Right lobe of liver (tissue), 4 donors: ENCODE data around the gene CAMK1G.

Experiments used
- POLR2A ChIP-seq: fragments of 450-650 bp; IDR thresholded peaks from one replicate; pipeline ENCODE4 v1.6.1; 2017; ENCODE audit warnings: antibody characterized with exemption, mild to moderate bottlenecking
- TF ChIP-seq, protein P1 (sequence below), 4 donors: fragments of 200-600 bp in 3 of 4; fragments of 450-650 bp in 1 of 4; IDR thresholded peaks; one replicate each; pipeline versions ENCODE4 v1.5.1 to v1.8.0; 2016 to 2022; ENCODE audit warnings: antibody characterized with exemption in 4 of 4, mild to moderate bottlenecking in 2 of 4
- donor health status: DM: no; HTN: no; CAD: no.
- donor health status: DM: no; HTN: no; CAD: no.
- donor health status: DM: no; HTN: yes; CAD: no.

DNA sequence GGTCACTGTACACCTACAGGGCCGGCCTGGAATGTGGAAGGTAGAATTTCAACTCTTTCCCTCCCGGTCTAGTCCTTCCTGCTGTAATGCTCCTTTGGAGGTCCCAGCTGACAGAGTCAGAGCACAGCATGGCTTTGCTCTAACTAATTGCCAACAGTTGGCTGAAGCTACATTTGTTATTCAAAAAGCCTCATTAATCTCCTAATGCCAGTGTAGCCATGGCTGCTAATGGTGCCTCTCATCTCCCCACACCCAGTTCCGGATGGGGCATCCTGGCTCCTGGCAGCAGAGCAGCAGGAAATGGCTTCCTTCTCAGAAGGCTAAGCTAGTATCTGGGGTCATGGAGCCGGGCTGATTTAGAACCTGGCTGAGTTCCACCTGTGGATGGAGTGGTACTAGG, 18.7 kb upstream of the CAMK1G start:
- TF ChIP-seq POLR2A: no peak
- TF ChIP-seq, protein P1, sequence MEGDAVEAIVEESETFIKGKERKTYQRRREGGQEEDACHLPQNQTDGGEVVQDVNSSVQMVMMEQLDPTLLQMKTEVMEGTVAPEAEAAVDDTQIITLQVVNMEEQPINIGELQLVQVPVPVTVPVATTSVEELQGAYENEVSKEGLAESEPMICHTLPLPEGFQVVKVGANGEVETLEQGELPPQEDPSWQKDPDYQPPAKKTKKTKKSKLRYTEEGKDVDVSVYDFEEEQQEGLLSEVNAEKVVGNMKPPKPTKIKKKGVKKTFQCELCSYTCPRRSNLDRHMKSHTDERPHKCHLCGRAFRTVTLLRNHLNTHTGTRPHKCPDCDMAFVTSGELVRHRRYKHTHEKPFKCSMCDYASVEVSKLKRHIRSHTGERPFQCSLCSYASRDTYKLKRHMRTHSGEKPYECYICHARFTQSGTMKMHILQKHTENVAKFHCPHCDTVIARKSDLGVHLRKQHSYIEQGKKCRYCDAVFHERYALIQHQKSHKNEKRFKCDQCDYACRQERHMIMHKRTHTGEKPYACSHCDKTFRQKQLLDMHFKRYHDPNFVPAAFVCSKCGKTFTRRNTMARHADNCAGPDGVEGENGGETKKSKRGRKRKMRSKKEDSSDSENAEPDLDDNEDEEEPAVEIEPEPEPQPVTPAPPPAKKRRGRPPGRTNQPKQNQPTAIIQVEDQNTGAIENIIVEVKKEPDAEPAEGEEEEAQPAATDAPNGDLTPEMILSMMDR (IDR thresholded peaks at IDR 0.05): no peak
